Chondrocyte (in vitro differentiated cells): ENCODE measurements around the gene DACT3. TPM values are rescaled to one million over a fixed set of nuclear protein-coding genes. Genes with fewer than 3 reads are reported as not detected.

Experiments used
- DNase-seq: peaks from one replicate; pipeline ENCODE4 v3.0.0; 2021; ENCODE audit warnings: mixed read lengths, low spot score
- H3K27ac Mint-ChIP-seq: one replicate; pipeline ENCODE4 v1.8.0; 2021; ENCODE audit warnings: mild to moderate bottlenecking, moderate library complexity, mixed read lengths; ENCODE audit not compliant: unreplicated experiment
- H3K27me3 Mint-ChIP-seq: 2 replicates; pipeline ENCODE4 v1.8.0; 2021; ENCODE audit warnings: low read depth, mixed read lengths
- H3K36me3 Mint-ChIP-seq: 2 replicates; pipeline ENCODE4 v1.8.0; 2021; ENCODE audit warnings: low read depth, mixed read lengths
- H3K4me1 Mint-ChIP-seq: 2 replicates; pipeline ENCODE4 v1.8.0; 2021; ENCODE audit warnings: low read depth, mild to moderate bottlenecking, mixed read lengths
- H3K4me3 Mint-ChIP-seq: one replicate; pipeline ENCODE4 v1.8.0; 2021; ENCODE audit warnings: mild to moderate bottlenecking, moderate library complexity, mixed read lengths; ENCODE audit not compliant: unreplicated experiment
- H3K9me3 Mint-ChIP-seq: 2 replicates; pipeline ENCODE4 v1.8.0; 2021; ENCODE audit warnings: low read depth, mixed read lengths
- CTCF ChIP-seq: fragments of 200-600 bp; sonication (generic); IDR thresholded peaks from 2 replicates; pipeline ENCODE4 v1.5.0; 2021; ENCODE audit warnings: antibody characterized with exemption, mild to moderate bottlenecking, moderate library complexity
- total RNA-seq: library from RNA; stranded (reverse); gene quantifications from 3 replicates; pipeline ENCODE4 v1.2.1, GENCODE V29; 2021

DACT3 gene
- total RNA-seq, 1 donor from 2014 or later: 18.5 TPM

- Mint-ChIP-seq H3K9me3 (no peaks in the 10 kb centered on the region), H3K27me3 (no peaks in the 10 kb centered on the region), H3K36me3 (peaks cover 30% of the 10 kb centered on the region), H3K4me3 (no peak overlapping the region), H3K27ac (no peak overlapping the region), H3K4me1 (peaks cover 6% of the 10 kb centered on the region)
- DNase-seq: no peak
- no peak for TF ChIP-seq CTCF
These were observed 37.7 kb upstream of the DACT3 start for GRCh38 chr19:46698395-46699321.

- TF ChIP-seq CTCF: no peak
These were observed 36.4 kb upstream of the DACT3 start for GRCh38 chr19:46697204-46697960.

DNA sequence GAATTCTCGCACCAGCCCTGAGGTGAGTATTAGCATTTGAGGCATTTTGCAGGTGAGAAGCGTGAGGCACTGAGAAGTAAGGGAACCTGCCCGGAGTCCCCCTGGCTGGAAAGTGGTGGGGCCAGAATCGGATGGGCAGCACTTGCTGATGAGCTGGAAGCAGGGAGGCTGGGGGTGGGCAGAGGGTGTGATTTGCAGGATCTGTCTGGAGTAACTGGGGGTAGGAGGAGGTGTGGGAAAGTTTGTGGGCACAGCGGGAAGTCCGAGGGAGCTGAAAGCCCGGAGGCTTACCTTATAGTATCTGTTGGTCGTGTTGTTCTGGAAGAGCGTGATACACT lies 35.9 kb upstream of the DACT3 start:
- no peak for DNase-seq
- no peak overlapping the region for H3K4me3 Mint-ChIP-seq
- TF ChIP-seq CTCF: no peak
- peaks cover 6% of the 10 kb centered on the region for H3K4me1 Mint-ChIP-seq
- H3K9me3 Mint-ChIP-seq: no peaks in the 10 kb centered on the region
- peaks cover 44% of the 10 kb centered on the region for H3K36me3 Mint-ChIP-seq
- no peak overlapping the region for H3K27ac Mint-ChIP-seq
- no peaks in the 10 kb centered on the region for H3K27me3 Mint-ChIP-seq

More at GRCh38 chr19:46697204-46697960, 36.4 kb upstream of the DACT3 start:
- Mint-ChIP-seq H3K27me3 (no peaks in the 10 kb centered on the region), H3K27ac (peak overlapping the region; percentile 71), H3K9me3 (no peaks in the 10 kb centered on the region), H3K36me3 (peaks cover 39% of the 10 kb centered on the region), H3K4me1 (peaks cover 6% of the 10 kb centered on the region), H3K4me3 (no peak overlapping the region)
- no peak for DNase-seq

DNA sequence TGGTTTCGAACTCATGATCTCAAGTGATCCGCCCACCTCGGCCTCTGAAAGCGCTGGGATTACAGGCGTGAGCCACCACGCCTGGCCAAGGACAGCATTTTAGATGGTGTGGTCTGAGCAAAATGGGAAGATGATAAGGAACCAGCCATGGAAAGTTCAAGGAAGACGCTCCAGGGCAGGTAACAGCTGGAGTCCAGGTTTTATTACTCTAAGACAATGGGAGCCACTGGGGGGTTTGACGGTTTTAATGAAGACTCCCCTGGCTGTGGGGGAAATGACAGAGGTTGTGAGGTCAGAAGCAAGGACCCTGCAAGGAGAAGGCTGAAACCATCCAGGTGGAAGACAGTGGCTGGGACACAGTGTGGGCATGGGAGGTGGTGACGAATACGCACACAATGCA lies 35.1 kb upstream of the DACT3 start:
- Mint-ChIP-seq H3K36me3 (peaks cover 48% of the 10 kb centered on the region), H3K27ac (no peak overlapping the region), H3K4me3 (no peak overlapping the region), H3K4me1 (peaks cover 6% of the 10 kb centered on the region), H3K27me3 (no peaks in the 10 kb centered on the region), H3K9me3 (no peaks in the 10 kb centered on the region)
- DNase-seq: no peak
- TF ChIP-seq CTCF: no peak

DNA sequence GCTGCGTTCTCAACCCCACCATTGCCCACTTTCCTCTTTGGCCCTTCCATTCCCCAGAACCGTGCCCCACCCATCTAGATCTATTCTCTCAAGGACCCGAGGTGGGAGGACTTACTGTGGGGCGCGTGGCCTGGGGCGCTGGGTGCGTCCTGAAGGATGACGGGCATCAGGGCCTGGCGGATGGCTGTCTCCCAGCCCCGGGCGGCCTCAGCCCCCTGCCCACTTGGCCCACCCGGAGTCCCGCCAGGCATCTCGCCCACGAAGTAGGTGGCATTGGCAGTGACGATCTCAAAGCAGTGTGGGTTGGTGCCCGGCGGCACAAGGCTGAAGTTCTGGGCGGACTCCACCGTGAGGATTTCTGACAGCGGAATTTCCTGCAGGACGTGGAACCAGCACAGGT lies 32.8 kb upstream of the DACT3 start:
- no peaks in the 10 kb centered on the region for H3K9me3 Mint-ChIP-seq
- H3K4me1 Mint-ChIP-seq: peaks cover 6% of the 10 kb centered on the region
- H3K36me3 Mint-ChIP-seq: peaks cover 51% of the 10 kb centered on the region
- DNase-seq: no peak
- no peak for TF ChIP-seq CTCF
- no peak overlapping the region for H3K27ac Mint-ChIP-seq
- H3K27me3 Mint-ChIP-seq: no peaks in the 10 kb centered on the region
- H3K4me3 Mint-ChIP-seq: no peak overlapping the region
